Activated CD4-positive, alpha-beta T cell treated with anti-CD3 and anti-CD28 coated beads, Interleukin-2, Interleukin-6, amounts not matched to agents 100 ng/mL and 50 ng/mL, durations not matched to agents 16 hours and 8 hours (primary cell): ENCODE measurements around the gene FGF11.
A peak's percentile ranks its signal among the peaks of the same experiment; 100 is the strongest.
"Not testable (repeated sequence)": the region's sequence is repeated elsewhere in the genome, so short reads cannot be mapped to it uniquely, and the experiment has no call there.

Source experiments
- DNase-seq: peaks from one replicate; pipeline ENCODE4 v3.0.0-alpha.2; 2020

The FGF11 gene

GRCh38 chr17:7481842-7482741, 42.8 kb downstream of the FGF11 start:
- DNase-seq, result not testable (repeated sequence)

- DNase-seq, result not testable (repeated sequence)
Observed at GRCh38 chr17:7482742-7483088, 43.4 kb downstream of the FGF11 start.

GRCh38 chr17:7483255-7484066, 44.1 kb downstream of the FGF11 start:
- peak; percentile 94 for DNase-seq

GRCh38 chr17:7484067-7484918, 45.0 kb downstream of the FGF11 start, which contains the start of gene POLR2A:
TSS of gene POLR2A (plus strand) at chr17:7484366.
- peak; percentile 98 for DNase-seq

GRCh38 chr17:7484919-7485377, 45.6 kb downstream of the FGF11 start:
- no peak for DNase-seq

GRCh38 chr17:7486181-7486580, 46.9 kb downstream of the FGF11 start:
- DNase-seq, result no peak

- no peak for DNase-seq
Observed at GRCh38 chr17:7490144-7490543, 50.8 kb downstream of the FGF11 start.

GRCh38 chr17:7491583-7491982, 52.3 kb downstream of the FGF11 start:
- DNase-seq, result no peak

GRCh38 chr17:7493941-7494340, 54.6 kb downstream of the FGF11 start:
- no peak for DNase-seq
